ENCODE measurements around the gene CARD19. TPM values are rescaled to one million over a fixed set of nuclear protein-coding genes. Genes with fewer than 3 reads are reported as not detected.

Gene CARD19
- total RNA-seq, 1 experiment from 2014 or later = 63.4 TPM

DNA sequence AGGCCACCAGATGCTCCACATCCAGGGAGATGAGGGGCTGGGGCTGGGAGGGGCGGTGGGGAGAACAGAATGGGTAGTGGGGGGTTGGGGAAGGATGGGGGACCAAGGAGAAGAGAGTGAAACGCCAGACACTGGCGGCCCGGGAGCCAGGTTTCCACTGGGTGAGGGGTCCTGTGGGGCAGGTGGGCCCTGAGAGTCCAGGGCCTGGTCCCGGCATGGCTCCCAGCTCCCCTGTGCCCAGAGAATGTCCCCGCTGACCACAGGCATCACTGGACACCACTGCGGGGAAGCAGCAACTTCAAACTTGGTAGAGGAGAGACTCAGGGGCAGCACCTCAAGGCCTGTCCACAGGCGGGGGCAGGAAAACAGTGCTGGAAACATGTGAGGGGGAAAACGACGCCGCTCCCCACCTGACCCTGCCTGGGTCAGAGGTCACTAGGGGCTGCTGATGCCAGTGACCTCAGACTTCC, 24.9 kb downstream of the CARD19 start:
- Histone ChIP-seq H3K4me1 (ENCODE audit: control insufficient read depth, insufficient read depth, low read length) (no peaks in the 10 kb centered on the region), H3K9me3 (ENCODE audit: control insufficient read depth, insufficient read depth, low read depth, low read length) (no peaks in the 10 kb centered on the region), H3K27me3 (ENCODE audit: control insufficient read depth, insufficient read depth, low read length) (no peaks in the 10 kb centered on the region), H3K27ac (ENCODE audit: low read length) (no peak overlapping the region), H3K4me3 (ENCODE audit: low read depth in 2 of 2, low read length in 2 of 2) (no peak overlapping the region), H3K36me3 (ENCODE audit: control insufficient read depth, insufficient read depth, low read length) (no peaks in the 10 kb centered on the region)
- no TSS peak for BruUV-seq (replicated peaks)
- ATAC-seq (no peak), DNase-seq (ENCODE audit: low read depth, low spot score) (no peak)
- ChIA-PET CTCF (no interaction called here), POLR2A (no interaction called here)
- no peak for TF ChIP-seq REST (IDR thresholded peaks at IDR 0.05; ENCODE audit: insufficient read depth in 1 of 2, low read depth in 2 of 2, low read length in 1 of 2)
- TF ChIP-seq TCF7L2 (IDR thresholded peaks at IDR 0.05; ENCODE audit: low read depth, low read length) = no peak
- no peak for TF ChIP-seq SIN3A (IDR thresholded peaks at IDR 0.05; ENCODE audit: borderline replicate concordance, insufficient read depth, low read depth, low read length)
- no peak for TF ChIP-seq POLR2AphosphoS5 (IDR thresholded peaks at IDR 0.05; ENCODE audit: low read depth, low read length)
- in situ Hi-C loops (cut with HindIII; ENCODE audit: low pct_unique_long_range_greater_than_20kb, low sequenced_read_pairs) = no loop called here
- intact Hi-C loops (cut with micrococcal nuclease; ENCODE audit: unreplicated experiment) = no loop called here

GRCh38 chr9:93121316-93122241, 25.6 kb downstream of the CARD19 start:
- in situ Hi-C loops (cut with HindIII; ENCODE audit: low pct_unique_long_range_greater_than_20kb, low sequenced_read_pairs) = no loop called here
- H3K9me3 ChIP-seq (ENCODE audit: control insufficient read depth, insufficient read depth, low read depth, low read length) = no peaks in the 10 kb centered on the region
- POLR2A ChIA-PET = no interaction called here
- no peak for ATAC-seq
- no TSS peak for BruUV-seq (replicated peaks)
- TF ChIP-seq SIN3A (IDR thresholded peaks at IDR 0.05; ENCODE audit: borderline replicate concordance, insufficient read depth, low read depth, low read length) = no peak
- TF ChIP-seq TCF7L2 (IDR thresholded peaks at IDR 0.05; ENCODE audit: low read depth, low read length) = no peak
- no peak for TF ChIP-seq REST (IDR thresholded peaks at IDR 0.05; ENCODE audit: insufficient read depth in 1 of 2, low read depth in 2 of 2, low read length in 1 of 2)
- TF ChIP-seq CTCF (IDR thresholded peaks at IDR 0.05) = no peak
- no peak for TF ChIP-seq POLR2AphosphoS5 (IDR thresholded peaks at IDR 0.05; ENCODE audit: low read depth, low read length)
- intact Hi-C loops (cut with micrococcal nuclease; ENCODE audit: unreplicated experiment) = no loop called here
- no peaks in the 10 kb centered on the region for H3K4me1 ChIP-seq (ENCODE audit: control insufficient read depth, insufficient read depth, low read length)
- CTCF ChIA-PET = no interaction called here
- no peaks in the 10 kb centered on the region for H3K36me3 ChIP-seq (ENCODE audit: control insufficient read depth, insufficient read depth, low read length)
- no peak for DNase-seq (ENCODE audit: low read depth, low spot score)
- H3K27ac ChIP-seq (ENCODE audit: low read length) = no peak overlapping the region
- no peak overlapping the region for H3K4me3 ChIP-seq (ENCODE audit: low read depth in 2 of 2, low read length in 2 of 2)
- no peaks in the 10 kb centered on the region for H3K27me3 ChIP-seq (ENCODE audit: control insufficient read depth, insufficient read depth, low read length)
